T-helper 2 cell (primary cell): ENCODE data around the gene HLA-DPB1.

ENCODE experiments used
- DNase-seq, 5 experiments: peaks; one replicate each; pipeline versions ENCODE4 v3.0.0 to v3.0.0-alpha.2; 2012 to 2022

The HLA-DPB1 gene

DNA sequence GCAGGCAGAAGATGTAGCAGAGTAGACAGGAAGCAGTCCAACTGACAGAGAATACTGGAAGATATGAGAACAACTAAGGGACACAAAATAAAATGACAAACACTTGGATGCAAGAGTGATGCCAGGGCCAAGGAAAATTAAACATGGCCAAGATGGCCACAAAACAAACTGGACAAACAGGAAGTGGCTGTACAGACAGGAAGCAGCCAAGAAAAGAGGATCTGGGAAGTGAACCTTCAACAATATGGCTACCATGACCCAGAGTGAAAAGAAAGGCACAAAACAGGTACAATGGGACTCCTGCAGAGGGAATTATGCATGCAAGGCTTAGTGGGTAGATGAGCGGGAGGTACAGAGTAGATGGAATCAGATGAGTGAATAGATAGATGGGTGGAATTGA lies 29.1 kb downstream of the HLA-DPB1 start:
- DNase-seq: no peak

DNA sequence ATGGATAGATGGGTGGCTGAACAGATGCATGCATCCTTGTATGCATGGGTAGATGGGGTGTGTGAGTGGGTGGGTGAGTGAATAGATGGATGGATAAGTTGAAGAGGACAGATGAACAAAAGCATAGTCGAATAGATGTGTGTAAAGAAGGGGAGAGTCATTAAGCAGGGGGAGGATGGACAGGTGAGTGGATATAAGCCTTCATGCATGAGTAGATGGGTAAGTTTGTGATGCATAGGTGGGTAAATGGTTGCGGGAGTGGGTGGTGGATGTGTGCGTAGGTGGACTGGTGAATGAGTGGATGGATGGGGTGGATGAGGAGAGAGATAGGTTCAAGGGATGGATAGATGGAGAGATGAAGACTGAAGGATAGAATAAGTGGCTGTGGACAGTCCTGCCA lies 29.6 kb downstream of the HLA-DPB1 start:
- no peak for DNase-seq

DNA sequence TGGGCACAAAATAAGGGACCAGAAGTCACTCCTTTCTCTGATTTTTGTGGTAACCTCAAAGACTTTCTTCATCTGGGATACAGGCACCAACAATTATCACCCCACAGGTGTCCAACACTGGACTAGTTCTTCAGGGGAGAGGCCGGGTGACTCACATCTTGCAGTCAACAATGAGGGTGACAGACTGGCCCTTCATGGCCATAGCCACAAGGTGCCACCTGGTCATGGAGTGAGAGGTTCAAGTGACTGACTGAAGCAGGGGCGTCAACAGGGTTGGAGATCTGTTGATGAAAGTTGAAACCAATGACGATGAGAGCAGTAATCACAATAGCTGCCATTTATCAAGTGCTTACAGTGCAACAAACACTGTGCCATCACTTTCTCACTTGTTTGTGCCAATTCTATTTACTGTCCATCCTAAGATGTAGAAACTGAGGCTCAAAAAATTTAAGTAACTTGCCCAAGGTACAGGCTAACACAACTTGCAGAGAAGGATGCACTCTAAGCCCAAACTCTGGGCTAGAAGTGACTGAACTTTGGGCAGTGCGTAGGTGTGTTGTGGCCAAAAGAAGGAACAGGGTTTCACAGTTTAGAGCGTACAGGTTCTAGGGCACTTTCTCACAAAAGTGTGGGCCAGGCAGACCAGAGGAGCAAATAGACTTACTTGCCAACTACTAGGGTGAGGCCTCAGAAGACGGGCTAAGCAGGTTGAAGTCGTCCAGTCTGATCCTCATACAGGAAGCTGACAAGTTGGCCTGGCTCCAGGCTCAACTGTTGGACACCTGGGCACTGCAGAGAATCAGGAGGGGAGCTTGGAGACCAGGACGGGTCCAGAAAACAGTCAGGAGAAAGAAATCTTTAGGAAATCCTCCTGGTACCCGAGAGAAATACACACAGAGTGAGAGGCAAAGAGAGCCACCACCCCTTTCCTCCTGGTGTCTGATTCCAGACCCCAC lies 30.4 kb downstream of the HLA-DPB1 start:
- DNase-seq: no peak

DNA sequence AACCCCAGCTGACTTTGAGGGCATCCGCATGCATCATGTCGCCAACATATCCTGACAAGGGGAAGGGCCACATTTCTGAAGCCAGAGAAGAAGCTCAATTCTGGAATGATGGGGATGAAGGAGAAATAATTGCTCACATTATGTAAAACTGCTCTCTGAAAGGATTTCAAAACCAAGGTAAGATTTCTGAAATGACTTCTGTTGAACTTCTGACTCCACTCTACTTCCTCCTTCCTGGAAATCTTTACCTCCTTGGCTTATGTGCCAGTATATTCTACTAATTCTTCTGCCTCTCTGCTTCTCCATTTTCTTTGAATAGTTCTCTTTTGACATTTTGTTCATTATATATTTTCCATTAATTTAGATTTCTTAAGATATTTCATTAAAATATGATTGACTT lies 31.9 kb downstream of the HLA-DPB1 start:
- no peak for DNase-seq

DNA sequence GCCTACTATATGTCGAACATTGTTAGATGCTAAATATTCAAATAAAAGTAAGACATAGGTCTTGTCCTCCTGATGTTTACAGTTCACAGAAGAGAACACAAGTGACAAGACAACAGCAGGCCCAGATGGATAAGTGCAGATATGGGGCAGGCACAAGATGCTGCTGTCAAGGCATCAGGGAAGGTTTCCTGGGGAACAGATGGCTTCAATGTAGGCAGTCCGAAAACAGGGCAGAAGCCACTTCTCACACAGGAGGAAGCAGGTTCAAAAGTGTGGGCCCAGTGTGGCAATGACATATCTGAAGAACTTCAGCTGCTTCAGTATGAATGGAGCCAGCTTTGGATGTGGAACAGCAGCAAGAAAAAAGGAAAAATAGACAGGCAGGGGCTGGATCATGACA lies 32.5 kb downstream of the HLA-DPB1 start:
- no peak for DNase-seq

DNA sequence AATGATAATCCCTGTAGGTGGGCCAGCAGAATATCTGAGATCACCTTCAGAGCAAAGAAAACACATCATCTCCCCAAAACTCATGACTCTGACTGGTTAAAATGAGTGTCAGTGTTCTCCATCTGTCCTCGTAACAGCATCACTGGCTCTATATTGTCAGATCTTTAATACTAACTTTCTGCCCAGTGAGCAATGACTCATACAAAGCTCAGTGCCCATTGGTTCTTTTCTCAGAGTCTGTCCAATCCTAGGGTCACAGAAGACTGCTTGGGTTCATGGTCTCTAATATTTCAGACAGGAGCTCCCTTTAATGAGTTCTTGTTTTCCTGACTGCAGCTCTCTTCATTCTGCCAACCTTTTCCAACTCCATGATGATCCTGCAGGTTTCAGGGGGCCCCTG lies 36.4 kb downstream of the HLA-DPB1 start:
- DNase-seq: peak in 2 of 5 experiments; percentile 26 to 63

DNA sequence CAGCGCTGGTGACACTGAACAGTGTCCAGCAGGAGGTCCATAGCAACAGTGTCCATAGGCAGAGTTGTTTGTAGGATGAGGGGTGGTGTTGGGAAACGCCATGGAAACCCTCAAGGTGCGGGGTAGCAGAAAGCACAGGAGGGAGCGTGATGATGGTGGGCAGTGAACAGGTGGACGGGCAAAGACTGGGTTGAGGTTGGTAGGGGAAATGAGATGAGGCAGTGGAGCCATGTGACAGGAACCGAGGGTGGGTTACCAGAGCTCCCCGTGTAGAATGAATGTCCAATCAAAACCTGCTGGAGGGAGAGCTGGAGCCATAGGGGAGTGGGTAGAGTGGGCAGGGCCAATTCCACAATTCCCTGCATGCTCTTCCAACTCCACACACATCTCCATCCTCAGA lies 38.0 kb downstream of the HLA-DPB1 start:
- DNase-seq: no peak

DNA sequence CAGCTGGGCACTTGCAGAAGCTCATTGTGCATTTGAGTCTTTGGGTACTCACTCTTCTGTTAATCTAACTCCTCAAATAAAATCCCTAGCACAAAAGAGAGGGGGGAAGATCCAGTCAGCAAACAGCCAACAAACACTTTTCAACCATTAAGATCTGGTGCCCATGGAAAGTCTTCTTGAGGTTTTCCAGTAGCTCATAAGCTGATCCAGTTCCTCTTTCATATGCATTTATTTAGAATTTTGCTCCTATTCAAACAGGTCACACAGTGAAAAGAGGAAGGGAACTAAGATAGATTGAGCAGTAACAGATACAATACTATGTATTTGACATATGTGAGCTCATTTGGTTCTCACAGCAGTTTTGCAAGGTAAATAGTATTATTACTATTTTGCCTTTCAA lies 38.6 kb downstream of the HLA-DPB1 start:
- no peak for DNase-seq

DNA sequence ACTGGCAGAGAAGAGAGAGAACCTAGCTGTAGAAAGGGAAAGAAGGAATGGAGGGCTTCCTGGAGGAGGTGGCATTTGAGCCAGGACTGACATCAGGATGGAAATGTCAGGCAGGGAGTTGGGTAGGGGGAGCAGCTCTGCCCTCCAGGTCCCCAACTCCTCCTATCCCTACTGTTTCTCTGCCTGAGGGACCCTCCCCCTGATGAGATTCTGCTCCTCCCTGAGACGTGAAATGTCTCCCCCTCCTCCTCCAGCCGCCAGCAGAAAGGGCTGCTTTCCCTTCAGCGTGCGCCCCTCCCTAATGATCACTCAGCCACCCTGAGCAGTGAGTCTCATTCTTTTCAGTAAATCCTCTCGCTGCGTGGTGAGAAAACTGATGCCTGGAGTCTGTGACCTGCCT lies 40.6 kb downstream of the HLA-DPB1 start:
- DNase-seq: no peak

DNA sequence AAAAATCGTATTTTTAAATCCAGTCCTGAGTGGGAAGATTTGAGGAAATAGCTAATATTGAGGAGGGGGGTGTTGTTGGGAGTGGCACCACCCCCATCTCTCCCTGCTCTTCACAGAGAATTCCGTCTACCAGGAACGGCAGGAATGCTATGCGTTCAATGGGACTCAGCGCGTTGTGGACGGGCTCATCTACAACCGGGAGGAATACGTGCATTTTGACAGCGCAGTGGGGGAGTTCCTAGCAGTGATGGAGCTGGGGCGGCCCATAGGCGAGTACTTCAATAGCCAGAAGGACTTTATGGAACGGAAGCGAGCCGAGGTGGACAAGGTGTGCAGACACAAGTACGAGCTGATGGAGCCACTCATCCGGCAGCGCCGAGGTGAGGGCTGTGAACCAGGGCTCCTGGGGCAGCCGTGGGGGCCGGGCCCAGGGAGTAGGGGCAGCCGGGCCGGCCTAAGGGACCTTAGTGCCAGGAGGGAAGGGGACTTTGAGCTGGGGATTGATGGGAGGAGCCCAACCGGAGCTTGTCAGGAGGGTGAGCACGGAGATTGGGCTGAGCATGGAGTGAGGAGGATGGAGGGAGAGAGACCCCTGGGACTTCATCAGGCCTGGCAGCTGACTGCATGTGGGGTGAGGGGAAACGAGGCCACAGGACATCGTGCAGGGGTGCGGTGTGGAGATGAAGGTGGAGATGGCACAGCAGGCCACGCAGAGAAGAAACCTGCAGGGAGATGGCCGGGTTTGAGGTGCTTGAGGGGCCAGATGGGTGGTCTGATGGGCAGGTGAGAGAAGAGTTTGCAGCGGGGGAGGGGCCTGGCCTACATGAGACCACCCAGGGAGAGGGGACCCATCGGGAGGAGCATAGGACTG lies 41.3 kb downstream of the HLA-DPB1 start:
- no peak for DNase-seq

DNA sequence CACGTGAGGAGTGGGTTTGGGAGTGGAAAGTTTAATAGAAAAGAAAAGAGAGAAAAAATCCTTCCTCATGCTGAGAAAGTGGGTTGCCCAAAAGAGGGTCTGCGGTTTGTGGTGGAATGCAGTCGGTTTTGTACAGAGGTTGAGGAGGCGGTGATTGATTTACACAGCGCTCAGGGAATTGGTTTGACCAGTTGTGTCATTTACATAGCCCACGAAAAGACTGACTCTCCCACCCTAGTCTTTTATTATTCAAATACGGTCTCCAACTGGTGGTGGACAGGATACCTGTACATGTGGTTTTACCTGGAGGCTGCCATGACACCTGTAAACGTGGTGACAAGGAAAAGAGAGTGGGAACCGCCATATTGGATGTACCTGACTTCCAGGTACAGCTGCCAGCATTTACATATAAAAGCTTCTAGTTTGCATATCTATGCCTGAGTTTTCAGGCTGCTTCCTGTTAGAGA lies 42.1 kb downstream of the HLA-DPB1 start:
- DNase-seq: no peak

DNA sequence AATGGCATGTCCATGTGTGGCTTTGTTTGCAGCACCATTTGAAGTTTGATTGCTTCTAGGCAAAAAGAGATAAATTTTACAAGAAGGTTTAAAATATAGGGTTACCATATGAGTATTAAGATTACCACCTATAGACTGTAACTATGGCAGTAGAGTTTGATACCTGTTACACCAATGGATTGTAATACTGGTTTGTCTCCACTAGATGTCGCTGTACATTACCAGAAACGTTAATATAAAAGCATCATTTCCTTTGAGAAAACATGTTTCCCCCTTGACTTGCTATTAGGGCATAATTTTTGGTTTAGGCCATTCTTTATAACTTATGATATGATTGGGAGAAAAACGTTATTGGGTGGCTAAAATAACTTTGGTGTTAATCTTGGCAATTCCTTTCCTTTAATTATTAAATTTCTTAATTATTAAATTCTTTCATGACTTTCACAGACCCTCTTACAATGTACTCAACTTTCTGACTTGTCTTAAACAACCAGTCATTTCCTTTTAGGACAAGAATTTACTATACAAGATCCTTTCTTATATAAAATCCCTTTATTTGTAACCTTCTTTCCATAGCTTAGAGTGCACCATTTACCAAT lies 42.8 kb downstream of the HLA-DPB1 start:
- DNase-seq: peak in 2 of 5 experiments; percentile 39 to 71

DNA sequence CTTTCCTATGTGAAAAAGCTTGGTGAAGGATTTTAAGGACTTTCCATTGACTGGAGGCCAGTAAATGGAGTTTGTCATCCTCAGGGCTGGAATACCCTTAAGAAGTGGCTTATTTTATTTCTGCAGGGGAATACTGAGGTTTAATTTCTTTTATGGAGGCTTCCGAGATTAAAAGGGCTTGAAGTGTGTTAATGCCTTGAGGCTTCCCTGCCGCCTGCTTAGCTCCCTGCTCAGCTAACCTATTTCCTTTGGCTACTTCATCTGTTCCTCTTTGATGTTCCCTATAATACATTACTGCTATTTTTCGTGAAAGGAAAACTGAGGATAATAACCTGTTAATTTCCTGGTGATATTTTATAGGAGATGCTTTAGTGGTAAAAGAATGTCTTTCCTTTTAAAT lies 44.2 kb downstream of the HLA-DPB1 start:
- no peak for DNase-seq

DNA sequence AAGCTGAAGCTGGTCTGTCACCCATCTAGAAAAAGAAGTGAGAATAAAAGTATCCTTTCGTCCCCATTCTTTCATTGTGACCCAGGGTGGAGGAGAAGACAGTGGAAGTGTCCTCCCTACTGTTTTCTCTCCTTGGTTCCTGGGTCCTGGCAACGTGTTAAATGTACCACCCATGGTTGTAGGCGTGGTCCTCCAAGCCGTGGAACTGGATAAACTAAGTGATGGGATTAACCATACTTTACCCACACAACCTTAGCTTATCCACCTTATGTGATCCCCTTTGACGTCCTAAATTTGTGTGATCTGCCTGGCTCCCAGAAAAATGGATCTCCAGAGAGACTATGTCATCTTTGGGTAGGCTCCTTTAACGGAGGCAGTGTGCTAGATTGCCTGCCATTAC lies 47.4 kb downstream of the HLA-DPB1 start:
- DNase-seq: no peak

DNA sequence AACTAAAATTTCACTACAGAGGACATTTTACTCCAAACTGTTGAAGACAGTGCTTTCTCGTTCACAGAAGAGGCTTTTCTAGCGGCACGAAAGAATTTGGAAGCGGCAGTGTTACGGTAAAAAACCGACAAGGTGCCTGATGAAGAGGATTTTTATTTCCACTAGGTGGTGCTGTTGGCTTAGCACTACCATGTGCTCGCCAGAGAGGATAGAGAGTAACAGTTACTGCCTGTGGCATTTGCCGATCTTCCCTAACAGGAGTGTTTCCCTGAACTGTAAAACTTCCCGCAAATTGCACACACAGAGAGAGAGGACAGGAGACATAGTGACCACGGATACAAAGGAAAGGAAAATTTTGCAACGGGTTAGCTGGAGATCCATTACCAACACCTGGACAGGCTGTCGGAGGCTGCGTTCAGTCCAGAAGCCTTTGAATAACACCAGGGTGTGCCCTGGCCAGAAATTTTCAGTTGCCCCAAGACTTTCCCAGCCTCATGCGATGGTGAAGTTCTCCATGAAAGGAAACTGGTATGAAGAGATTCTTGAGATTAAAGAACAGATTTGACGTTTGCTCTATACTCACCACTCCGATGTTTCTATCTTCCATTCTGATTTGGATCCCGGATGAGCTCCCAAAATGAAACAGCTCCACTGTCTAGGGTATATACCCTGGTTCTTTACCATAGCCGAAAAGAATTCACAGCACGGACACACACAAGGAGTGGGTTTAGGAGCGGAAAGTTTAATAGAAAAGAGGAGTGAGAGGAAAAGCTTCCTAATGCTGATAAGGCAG lies 48.1 kb downstream of the HLA-DPB1 start:
- peak in 1 of 5 experiments; percentile 54 for DNase-seq

DNA sequence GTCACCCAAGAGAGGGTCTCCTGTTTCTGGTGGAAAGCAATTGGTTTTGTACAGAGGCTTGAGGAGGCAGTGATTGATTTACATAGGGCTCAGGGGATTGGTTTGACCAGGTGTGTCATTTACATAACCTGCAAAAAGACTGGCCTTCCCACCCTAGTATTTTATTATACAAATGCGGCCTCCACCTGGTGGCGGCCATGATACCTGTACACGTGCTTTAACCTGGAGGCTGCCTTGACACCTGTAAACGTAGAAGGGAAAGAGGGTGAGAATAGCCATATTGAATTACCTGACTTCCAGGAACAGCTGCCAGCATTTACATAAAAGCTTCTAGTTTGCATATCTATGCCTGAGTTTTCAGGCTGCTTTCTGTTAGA lies 48.7 kb downstream of the HLA-DPB1 start:
- no peak for DNase-seq

DNA sequence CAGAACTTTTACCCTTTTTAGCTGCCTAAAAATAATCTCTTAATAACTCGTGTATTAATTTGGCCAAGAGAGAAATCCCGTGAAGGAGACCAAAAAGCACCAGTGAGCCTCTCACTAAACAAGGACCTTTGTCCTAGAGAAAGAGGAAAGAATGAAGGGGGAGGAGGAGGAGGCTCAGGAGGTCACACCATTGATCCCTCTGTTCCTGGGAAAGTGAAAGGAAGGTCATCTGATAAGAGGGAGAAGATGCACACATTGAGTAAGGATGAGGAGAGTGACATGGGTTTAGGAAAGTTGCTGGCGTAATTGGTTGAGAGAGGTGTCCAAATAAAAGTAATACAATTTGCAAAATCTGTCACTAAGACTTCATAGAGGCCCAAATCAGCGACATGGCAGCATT lies 49.2 kb downstream of the HLA-DPB1 start:
- DNase-seq: no peak

DNA sequence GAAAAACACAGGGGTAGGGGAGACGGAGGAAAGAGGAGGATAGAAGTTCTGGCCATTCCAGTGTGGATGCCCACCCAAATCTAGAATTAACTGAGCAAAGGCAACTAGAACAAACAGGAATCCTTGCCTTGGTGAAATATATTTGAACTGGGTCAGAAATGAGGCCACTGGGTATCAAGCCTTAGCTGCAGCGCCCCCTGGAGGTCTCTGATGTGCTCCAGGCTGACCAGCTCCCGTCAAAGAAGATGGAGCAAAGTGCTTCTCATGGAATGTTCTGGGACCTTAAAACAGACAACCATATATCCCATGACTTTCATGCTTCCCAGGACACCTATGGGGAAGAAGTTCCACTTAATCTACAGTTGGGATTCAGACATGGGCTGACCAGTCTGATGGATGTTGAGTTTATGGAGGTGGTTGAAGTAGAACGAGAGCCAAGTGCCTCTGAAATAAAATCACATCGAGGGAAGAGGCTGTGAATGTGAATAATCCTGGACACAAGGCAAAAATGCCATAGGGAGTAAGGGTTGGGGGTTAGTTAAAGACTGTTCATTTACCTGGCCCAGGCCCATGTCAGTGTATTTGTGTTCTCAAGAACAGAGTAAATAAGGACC lies 50.4 kb downstream of the HLA-DPB1 start:
- peak in 4 of 5 experiments; percentile 30 to 52 (median 45) for DNase-seq

DNA sequence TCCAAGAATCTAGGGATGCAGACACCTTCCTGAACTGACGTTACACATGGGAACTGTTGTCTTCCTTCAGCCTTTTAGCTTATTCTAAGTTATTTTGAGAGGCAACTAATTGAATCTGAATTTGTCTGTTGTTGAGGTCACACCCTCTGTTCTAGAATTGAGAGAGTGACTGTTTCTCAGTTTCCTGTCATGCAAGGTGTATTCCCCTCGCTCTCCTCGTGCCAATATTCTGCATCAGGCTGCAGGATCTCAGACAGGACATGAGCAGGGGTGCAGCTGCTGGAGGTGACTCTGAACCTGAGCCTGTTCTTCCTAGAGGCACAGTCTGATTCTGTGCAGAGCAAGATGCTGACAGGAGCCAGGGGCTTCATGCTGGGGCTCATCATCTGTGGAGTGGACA lies 52.5 kb downstream of the HLA-DPB1 start:
- peak in 1 of 5 experiments; percentile 80 for DNase-seq

DNA sequence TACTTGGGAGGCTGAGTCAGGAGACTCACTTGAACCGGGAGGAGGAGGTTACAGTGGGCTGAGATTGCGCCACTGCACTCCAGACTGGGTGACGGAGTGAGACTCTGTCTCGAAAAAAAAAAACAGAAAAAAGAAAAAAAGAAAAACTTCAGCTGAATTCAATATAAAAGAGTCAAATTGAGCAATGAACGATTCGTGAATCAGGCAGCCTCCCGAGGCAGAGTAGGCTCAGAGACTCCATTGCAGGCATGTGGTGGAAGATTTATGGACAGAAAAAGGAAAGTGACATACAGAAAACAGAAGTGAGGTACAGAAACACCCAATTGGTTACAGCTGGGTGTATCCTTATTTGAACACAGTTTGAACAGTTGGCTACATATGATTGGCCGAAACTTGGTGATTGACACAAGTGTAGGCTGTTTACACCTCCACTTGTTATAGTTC lies 56.3 kb downstream of the HLA-DPB1 start:
- DNase-seq: no peak

DNA sequence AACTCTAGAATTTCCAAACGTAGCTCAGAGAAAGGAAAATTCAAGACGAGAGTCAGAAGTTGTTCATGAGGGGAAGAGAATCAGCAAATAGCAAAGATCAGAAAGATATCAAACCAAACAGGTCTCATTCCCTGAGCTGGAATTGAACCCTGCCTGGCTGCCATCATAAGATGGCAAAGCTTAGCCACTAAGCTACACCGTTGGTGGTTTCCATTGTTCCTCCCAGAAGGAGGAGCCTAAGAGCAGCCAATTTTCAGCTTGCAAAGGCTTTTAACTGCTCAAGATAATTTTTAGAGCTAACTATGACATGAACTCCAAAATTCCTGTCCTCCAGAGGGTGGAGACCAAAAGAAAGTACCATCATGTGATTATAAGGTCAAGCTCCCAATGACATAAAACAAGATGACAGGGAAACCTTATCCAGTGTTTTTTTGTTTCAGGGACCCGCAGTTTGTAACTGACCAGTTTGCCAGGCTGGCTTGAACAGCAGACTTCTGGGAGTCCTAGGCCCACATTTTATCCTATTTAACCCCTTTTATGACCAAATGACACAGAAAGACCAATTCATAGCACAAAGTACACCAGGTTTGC lies 60.6 kb downstream of the HLA-DPB1 start:
- no peak for DNase-seq
